ENCODE results near the gene TSPAN18.

The TSPAN18 gene
- long read RNA-seq, donor 1, transcript TSPAN18-207 (10 exons, 3,316 nt) = major isoform, 9 of 44 reads
- long read RNA-seq, donor 1, partial matches to known transcripts = 11 of 44 reads
- long read RNA-seq, donor 1, other reads (novel, unspliced or antisense) = 21 of 44 reads
- long read RNA-seq, donor 2, transcript TSPAN18-207 (10 exons, 3,316 nt) = major isoform, 6 of 21 reads
- long read RNA-seq, donor 2, partial matches to known transcripts = 7 of 21 reads
- long read RNA-seq, donor 2, other reads (novel, unspliced or antisense) = 6 of 21 reads
- long read RNA-seq, donor 3, transcript TSPAN18-207 (10 exons, 3,316 nt) = major isoform, 8 of 23 reads
- long read RNA-seq, donor 3, partial matches to known transcripts = 5 of 23 reads
- long read RNA-seq, donor 3, other reads (novel, unspliced or antisense) = 6 of 23 reads
- long read RNA-seq, donor 4, full-length matches to known transcripts = 14 of 14 reads
- long read RNA-seq, donor 4, partial matches to known transcripts = 0 of 14 reads
- long read RNA-seq, donor 4, other reads (novel, unspliced or antisense) = 0 of 14 reads
- long read RNA-seq, donor 5, transcript TSPAN18-210 (3 exons, 700 nt) = minor isoform, 5 of 15 reads
- long read RNA-seq, donor 5, transcript TSPAN18-207 (10 exons, 3,316 nt) = major isoform, 8 of 15 reads
- long read RNA-seq, donor 5, partial matches to known transcripts = 0 of 15 reads
- long read RNA-seq, donor 5, other reads (novel, unspliced or antisense) = 0 of 15 reads
- long read RNA-seq, donor 6, full-length matches to known transcripts = 19 of 49 reads
- long read RNA-seq, donor 6, partial matches to known transcripts = 30 of 49 reads
- long read RNA-seq, donor 6, other reads (novel, unspliced or antisense) = 0 of 49 reads
- long read RNA-seq, donor 7, full-length matches to known transcripts = 30 of 64 reads
- long read RNA-seq, donor 7, partial matches to known transcripts = 34 of 64 reads
- long read RNA-seq, donor 7, other reads (novel, unspliced or antisense) = 0 of 64 reads
- long read RNA-seq, donor 8, transcript TSPAN18-207 (10 exons, 3,316 nt) = major isoform, 13 of 117 reads
- long read RNA-seq, donor 8, partial matches to known transcripts = 102 of 117 reads
- long read RNA-seq, donor 8, other reads (novel, unspliced or antisense) = 0 of 117 reads

- DNase-seq = peak; percentile 65
These were observed at the start of gene TSPAN18 for GRCh38 chr11:44726283-44727113. Gene TSPAN18 (plus strand): TSS chr11:44726962. CDS start chr11:44906417, 179,455 bp downstream.

- no peak for DNase-seq
These were observed 45.7 kb upstream of the TSPAN18 start for GRCh38 chr11:44680982-44681597.

DNA sequence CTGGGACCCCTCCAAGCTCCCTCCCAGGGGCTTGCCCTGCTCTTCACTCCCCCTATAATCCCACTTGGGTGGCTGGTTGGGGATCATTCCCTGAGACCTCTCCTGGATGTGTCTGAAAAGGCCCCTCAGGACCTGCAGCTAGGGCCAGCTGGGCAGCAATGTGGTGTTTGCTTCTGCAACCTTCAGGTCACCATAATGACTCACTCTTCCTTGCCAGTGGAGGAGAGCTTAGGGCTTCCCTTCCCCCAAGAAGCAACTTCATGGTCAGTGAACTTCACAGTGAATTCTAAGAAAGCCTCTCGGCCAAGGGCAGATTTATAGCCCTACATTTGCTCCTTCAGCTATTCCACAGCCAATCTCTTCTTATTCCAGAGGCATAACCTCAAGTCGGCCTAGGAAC is 45.1 kb upstream of the TSPAN18 start:
- DNase-seq = no peak

DNA sequence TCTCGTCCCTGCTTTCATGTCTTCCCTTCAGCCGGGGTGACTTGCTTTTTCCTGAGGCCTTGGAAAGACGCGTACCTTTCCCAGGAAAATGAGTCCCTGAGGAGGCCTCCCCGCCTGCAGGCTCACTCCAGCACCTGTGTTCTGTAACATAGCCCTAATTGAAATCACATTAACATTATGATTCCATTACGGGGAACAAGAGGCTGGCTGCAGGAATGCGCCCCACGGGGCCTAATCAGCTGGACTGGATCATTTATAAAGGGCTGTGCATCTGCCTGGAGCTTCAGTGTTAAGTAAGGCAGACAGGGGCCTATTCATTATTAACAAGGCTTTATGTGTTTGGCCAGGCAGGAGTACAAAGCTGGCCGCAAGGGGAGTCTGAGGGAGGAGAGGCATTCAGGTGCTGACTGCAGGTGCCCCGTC is 41.9 kb upstream of the TSPAN18 start:
- DNase-seq = no peak

- no peak for DNase-seq
These were observed 39.4 kb upstream of the TSPAN18 start for GRCh38 chr11:44687388-44687787.

GRCh38 chr11:44689265-44689664 is 37.5 kb upstream of the TSPAN18 start:
- no peak for DNase-seq

DNA sequence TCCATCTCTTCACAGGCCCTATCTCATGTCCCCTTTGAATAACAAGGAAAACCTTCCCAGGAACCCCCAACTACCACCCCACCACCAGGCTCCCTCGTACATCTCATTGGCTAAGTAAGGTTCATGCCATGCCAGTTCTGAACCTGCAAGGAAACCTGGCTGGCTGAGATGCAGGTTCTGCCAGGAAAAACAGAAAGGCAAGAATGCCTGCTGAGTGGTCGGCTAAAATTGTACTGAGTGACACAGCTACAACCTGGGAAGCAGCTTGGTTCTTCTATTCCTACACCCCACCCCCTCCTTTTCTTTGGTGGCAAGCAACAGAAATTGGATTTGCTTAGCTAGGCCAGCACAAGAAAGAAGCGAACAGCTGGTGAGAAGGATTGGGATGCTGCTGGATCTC is 36.1 kb upstream of the TSPAN18 start:
- DNase-seq = no peak

DNA sequence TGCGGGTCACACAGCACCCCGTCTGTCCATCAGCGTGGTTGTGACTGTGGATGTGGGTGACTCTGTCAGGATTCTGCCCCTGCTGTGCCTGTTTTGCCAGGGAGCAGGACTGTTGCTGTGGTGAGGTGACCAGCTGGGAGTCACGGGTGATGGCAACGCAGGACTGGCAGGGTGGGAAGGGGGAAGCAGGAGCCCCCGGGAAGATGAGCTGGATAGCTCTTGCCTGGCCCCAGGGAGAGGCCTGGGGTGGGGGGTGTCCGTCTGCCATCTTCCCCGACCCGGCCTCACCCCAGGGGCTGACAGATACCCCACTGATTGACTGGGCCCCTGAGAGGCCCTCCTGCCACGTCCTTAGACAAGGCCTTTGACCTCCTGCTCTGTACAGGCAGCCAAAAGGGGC is 34.3 kb upstream of the TSPAN18 start:
- DNase-seq = no peak

DNA sequence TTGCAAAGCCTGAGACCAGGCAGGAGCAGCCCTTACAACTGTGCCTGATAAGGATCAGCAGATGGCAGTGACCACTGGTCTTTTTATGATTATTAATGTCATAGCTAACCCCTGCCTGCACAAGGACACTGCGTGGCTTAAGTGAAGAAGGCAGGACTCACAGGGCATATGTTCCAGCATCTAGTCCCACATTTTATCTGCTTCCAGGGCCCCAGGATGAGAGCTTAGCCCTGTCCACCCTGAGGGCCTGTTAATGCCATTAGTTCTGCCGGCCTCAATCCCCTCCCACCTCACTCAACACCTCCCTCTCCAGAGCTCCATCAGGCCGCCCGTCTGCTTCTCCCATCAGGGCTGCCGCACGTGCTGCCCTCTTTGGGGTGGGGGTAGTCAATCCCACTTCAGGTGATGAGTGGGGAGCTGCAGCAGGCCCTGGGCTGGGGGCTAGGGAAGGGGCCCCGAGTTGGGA is 33.1 kb upstream of the TSPAN18 start:
- DNase-seq = no peak

DNA sequence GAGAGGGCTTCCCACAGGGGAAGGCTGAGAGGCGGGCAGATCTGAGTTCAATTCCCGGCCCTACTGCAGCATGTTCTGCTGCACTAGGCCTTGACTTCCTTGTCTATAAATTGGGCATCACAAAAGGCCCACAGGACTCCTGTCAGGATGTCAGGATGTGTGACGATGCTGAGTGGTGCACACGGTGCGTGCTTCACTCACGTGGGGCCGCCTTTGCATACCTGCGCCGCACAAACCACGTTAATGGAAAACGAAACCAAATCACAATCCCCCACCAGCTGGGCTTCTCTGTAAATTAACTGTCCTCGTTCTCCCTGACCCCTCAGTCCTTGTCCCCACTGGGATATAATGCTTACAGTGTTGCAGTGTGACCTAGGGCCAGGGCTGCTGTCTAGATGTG is 32.3 kb upstream of the TSPAN18 start:
- DNase-seq = no peak

DNA sequence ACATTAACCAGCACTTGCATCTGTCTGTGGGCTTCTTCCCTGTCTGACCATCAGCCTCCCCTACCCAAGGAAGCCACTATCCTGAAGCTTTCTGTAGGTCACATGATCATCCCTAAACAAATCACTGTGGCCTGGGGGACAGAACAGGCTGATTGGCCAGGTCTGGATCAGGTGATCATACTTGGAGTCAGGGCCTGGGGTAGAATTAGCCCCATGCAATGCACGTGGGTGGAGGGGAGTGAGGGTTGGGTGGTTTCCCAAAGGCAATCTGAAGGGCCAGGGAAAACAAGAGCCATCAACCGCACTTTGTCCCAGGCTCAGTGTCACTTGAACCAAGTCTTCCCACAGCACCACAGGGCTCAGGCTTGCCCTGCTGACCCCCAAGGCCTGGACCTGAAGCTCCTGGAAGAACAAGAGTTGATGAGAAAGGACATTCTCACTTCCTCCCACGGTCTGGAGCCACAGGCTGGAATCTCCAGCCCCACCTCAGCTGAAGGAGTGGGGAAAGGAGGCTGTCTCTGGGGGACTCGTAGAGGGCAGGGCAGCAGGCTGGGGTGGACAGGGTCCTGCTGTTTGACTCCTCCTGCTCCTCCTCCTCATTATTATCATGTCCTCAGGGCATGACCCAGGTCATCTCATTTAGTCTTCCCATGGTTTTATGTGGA is 31.5 kb upstream of the TSPAN18 start:
- DNase-seq = no peak

GRCh38 chr11:44698252-44698912 is 28.4 kb upstream of the TSPAN18 start:
- no peak for DNase-seq

- DNase-seq = no peak
These were observed 27.0 kb upstream of the TSPAN18 start for GRCh38 chr11:44699497-44700408.

GRCh38 chr11:44701276-44701675 is 25.5 kb upstream of the TSPAN18 start:
- no peak for DNase-seq

DNA sequence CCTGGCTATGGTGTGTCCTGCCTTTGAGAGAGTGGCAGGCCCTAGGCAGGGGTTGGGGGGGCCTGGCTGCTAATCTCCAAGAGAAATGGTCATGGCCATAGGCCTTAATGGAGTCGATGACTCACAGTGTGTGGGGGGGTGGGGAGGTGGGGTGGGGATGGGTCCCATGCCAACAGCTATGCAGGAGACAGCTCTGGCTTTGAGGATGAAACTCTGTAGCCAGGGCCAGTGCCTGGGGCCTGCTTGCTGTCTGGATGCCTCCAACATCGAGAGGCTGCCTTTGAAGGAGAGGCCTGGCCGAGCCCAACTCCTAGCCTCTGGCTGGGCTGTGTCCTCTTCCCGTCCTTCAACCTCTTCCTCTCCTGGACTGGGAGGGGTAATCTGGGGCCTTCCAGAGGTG is 23.9 kb upstream of the TSPAN18 start:
- DNase-seq = no peak

- no peak for DNase-seq
These were observed 19.7 kb upstream of the TSPAN18 start for GRCh38 chr11:44707094-44707493.

- DNase-seq = no peak
These were observed 18.8 kb upstream of the TSPAN18 start for GRCh38 chr11:44708009-44708408.

DNA sequence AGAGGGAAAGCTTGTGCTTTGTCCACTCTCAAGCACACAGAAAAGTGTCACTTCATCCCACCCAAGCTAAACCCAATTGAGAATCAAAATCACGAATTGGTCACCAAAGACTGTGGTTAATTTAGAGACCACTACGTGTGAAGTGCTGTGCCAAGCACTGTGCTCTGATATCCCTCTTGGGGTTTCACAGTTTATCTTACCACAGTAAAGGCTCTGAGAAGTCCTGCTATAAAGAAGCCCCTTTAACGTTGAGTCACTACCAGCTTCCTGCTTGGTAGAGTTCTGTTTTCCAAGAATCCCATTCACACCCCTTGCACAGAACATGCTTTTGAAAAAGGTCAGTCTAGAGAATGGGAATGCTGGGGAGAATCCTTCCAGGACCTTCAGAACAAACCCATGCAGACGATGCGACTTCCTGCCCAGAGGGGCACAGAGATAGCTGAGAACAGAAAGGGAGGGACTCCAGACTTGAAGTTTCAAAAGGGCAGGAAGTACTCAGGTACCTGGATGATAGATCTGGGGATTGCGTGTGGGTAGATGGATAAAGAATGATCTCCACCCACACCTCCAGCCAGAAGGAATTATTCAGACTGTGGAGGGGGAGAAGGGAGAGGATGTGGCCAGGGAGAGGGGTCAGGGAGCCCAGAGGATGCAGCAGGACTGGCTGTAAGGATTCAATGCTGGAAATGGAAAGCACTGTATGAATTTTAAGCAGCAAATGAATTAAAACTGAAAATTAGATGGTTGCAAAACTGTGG is 18.1 kb upstream of the TSPAN18 start:
- no peak for DNase-seq

DNA sequence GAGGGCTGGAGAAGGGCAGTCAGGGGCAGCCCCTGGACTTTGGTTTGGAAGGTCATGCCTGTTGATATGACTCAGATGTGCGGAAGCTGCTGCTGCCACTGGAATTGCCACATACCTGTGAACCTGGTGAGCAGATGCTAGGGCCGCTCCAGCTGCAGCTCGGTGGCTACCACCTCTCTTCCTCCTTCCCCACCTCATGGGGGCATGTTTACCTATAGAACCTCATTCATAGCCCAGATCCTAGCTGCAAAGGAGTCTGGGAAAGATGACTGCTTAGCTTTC is 17.5 kb upstream of the TSPAN18 start:
- DNase-seq = no peak
